SK-N-SH (cell line): ENCODE measurements around the gene UBXN1. TPM values are rescaled to one million over a fixed set of nuclear protein-coding genes. Genes with fewer than 3 reads are reported as not detected.

ENCODE experiments used
- CTCF ChIA-PET: fragments of 300-600, 350-600 bp; formaldehyde crosslinking; extraction: SDS; loops from one replicate; lab custom pipeline; 2021; lab: Yijun Ruan, JAX
- POLR2A ChIA-PET: fragments of 350-600 bp; sonication (Branson Sonifier 250); formaldehyde crosslinking; extraction: SDS; loops from one replicate; lab custom pipeline; 2020; ENCODE audit warnings: antibody characterized with exemption, inconsistent platforms; lab: Yijun Ruan, JAX
- DNase-seq: peaks from one replicate; pipeline ENCODE4 v3.0.0; 2012
- H2AFZ ChIP-seq: fragments of 200-600 bp; sonication (generic); 2 replicates; pipeline ENCODE4 v1.8.1; 2016; ENCODE audit warnings: antibody characterized with exemption, mild to moderate bottlenecking, low read depth
- H3F3A ChIP-seq: fragments of 200-600 bp; sonication (generic); replicated peaks from 2 replicates; pipeline ENCODE3; 2016; ENCODE audit warnings: antibody characterized with exemption, mild to moderate bottlenecking; ENCODE audit not compliant: insufficient read depth
- H3K27ac ChIP-seq, 2 experiments: fragments of 200-500 bp in 1 of 2; fragments of 200-600 bp in 1 of 2; sonication (Bioruptor generic) in 1 of 2; sonication (generic), shearing (Covaris generic) in 1 of 2; 2 replicates each; pipeline versions ENCODE4 v1.5.1 to v1.6.1; 2014 to 2016; ENCODE audit warnings: low read depth in 2 of 2, inconsistent platforms in 1 of 2, low read length in 1 of 2, mild to moderate bottlenecking in 1 of 2, mixed read lengths in 1 of 2
- H3K27me3 ChIP-seq: fragments of 200-600 bp; sonication (generic), shearing (Covaris generic); 2 replicates; pipeline ENCODE4 v1.6.1; 2016; ENCODE audit warnings: mixed run types; ENCODE audit not compliant: insufficient read depth
- H3K36me3 ChIP-seq, 2 experiments: fragments of 200-500 bp in 1 of 2; fragments of 200-600 bp in 1 of 2; sonication (Bioruptor generic) in 1 of 2; sonication (generic) in 1 of 2; replicated peaks in 1 of 2; 2 replicates each; pipeline versions ENCODE3 to v1.5.1; 2014 to 2016; ENCODE audit warnings: low read length in 1 of 2, mild to moderate bottlenecking in 1 of 2; ENCODE audit not compliant: insufficient read depth in 2 of 2, control insufficient read depth in 1 of 2
- H3K4me1 ChIP-seq, 2 experiments: fragments of 200-500 bp in 1 of 2; fragments of 200-600 bp in 1 of 2; sonication (Bioruptor generic) in 1 of 2; sonication (generic), shearing (Covaris generic) in 1 of 2; 2 replicates each; pipeline versions ENCODE4 v1.5.1 to v1.6.1; 2014 to 2016; ENCODE audit warnings: low read depth in 1 of 2, low read length in 1 of 2, mixed run types in 1 of 2; ENCODE audit not compliant: insufficient read depth in 2 of 2, control insufficient read depth in 1 of 2
- H3K4me2 ChIP-seq: fragments of 200-600 bp; sonication (generic), shearing (Covaris generic); 2 replicates; pipeline ENCODE4 v1.6.1; 2017; ENCODE audit warnings: mixed run types
- H3K4me3 ChIP-seq, 2 experiments: fragments of 200-500 bp in 1 of 2; fragments of 200-600 bp in 1 of 2; sonication (Bioruptor generic) in 1 of 2; sonication (generic), shearing (Covaris generic) in 1 of 2; 2 replicates each; pipeline versions ENCODE4 v1.5.1 to v1.8.1; 2014 to 2016; ENCODE audit warnings: low read depth in 2 of 2, inconsistent platforms in 1 of 2, low read length in 1 of 2, mild to moderate bottlenecking in 1 of 2, mixed read lengths in 1 of 2, moderate library complexity in 1 of 2
- H3K79me2 ChIP-seq: fragments of 200-600 bp; sonication (generic); 2 replicates; pipeline ENCODE4 v1.8.1; 2017; ENCODE audit warnings: mild to moderate bottlenecking; ENCODE audit not compliant: insufficient read depth
- H3K9ac ChIP-seq: fragments of 200-600 bp; sonication (generic); 2 replicates; pipeline ENCODE4 v1.6.1; 2017; ENCODE audit warnings: mixed run types
- H3K9me2 ChIP-seq: fragments of 200-600 bp; sonication (generic); 2 replicates; pipeline ENCODE4 v1.6.1; 2017; ENCODE audit warnings: mixed run types
- H3K9me3 ChIP-seq: fragments of 200-600 bp; sonication (generic); 2 replicates; pipeline ENCODE4 v1.6.1; 2017; ENCODE audit warnings: mixed run types, mild to moderate bottlenecking, moderate library complexity
- H4K20me1 ChIP-seq: fragments of 200-600 bp; sonication (generic); 2 replicates; pipeline ENCODE4 v1.6.1; 2017; ENCODE audit warnings: mild to moderate bottlenecking, mixed run types; ENCODE audit not compliant: insufficient read depth
- CHD2 ChIP-seq: fragments of 150-350 bp; IDR thresholded peaks from 2 replicates; pipeline ENCODE4 v1.6.1; 2018; ENCODE audit warnings: low read length; ENCODE audit not compliant: partially characterized antibody
- FOXJ3 ChIP-seq: sonication (generic); formaldehyde crosslinking; IDR thresholded peaks from 2 replicates; pipeline ENCODE4 v1.5.1; 2020; ENCODE audit warnings: mild to moderate bottlenecking, missing genetic modification reagents
- JUND ChIP-seq: IDR thresholded peaks from 2 replicates; pipeline ENCODE4 v1.4.0; 2012
- MEF2A ChIP-seq: IDR thresholded peaks from 2 replicates; pipeline ENCODE4 v1.4.0; 2012; ENCODE audit warnings: low read depth, borderline replicate concordance
- NFIC ChIP-seq: IDR thresholded peaks from 2 replicates; pipeline ENCODE4 v1.4.0; 2012; ENCODE audit warnings: borderline replicate concordance
- RAD21 ChIP-seq: IDR thresholded peaks from 2 replicates; pipeline ENCODE4 v1.6.1; 2012; ENCODE audit warnings: mild to moderate bottlenecking, low read length
- TCF12 ChIP-seq: IDR thresholded peaks from 2 replicates; pipeline ENCODE4 v1.4.0; 2012
- WGBS: methylation state at CpG from one replicate; pipeline ENCODE4 v1.1.6; 2017; ENCODE audit warnings: low lambda C conversion rate; 5-methylcytosine and 5-hydroxymethylcytosine counted together
- polyA plus RNA-seq, 3 experiments: library from polyadenylated mRNA; depleted of rRNA; stranded (reverse); fragments of >200 nt; gene quantifications; 2 replicates each; pipeline ENCODE4 v1.2.3, GENCODE V29; 2012
- TF ChIP-seq, protein P1 (sequence below): IDR thresholded peaks from 2 replicates; pipeline ENCODE4; 2012
- TF ChIP-seq, protein P2 (sequence below): fragments of 200-600 bp; sonication (generic); IDR thresholded peaks from 2 replicates; pipeline ENCODE4 v1.6.1; 2017; ENCODE audit warnings: antibody characterized with exemption, mild to moderate bottlenecking, moderate library complexity
- TF ChIP-seq, protein P3 (sequence below): IDR thresholded peaks from 2 replicates; pipeline ENCODE4 v1.4.0; 2012; ENCODE audit warnings: low read depth, borderline replicate concordance
- TF ChIP-seq, protein P4 (sequence below): IDR thresholded peaks from 2 replicates; pipeline ENCODE4 v1.4.0; 2012; ENCODE audit warnings: low read depth, borderline replicate concordance

Gene UBXN1
- polyA plus RNA-seq, 1 of the 3 experiments (the other 2 are of a cell fraction): 256 TPM

DNA sequence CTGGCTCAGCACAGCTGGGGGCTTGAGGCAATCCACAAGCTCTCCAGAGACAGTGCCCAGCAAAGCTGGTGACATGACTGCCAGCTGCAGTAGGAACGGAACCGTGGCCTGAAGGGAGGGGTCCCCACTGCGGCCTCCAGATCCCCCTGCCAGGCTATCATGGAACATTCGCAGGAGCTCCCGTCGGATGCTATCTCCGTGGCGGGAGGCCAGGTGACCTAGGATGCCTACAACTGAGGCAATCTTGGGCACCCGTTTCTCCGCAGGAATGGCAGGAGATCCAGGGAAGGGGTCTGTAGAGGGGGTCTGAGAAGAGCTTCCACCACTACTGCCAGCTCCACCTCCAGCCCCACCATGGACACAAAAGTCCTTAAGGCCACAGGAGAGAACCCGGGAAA is 29.9 kb downstream of the UBXN1 start:
- ChIA-PET CTCF (interaction anchor here (0.8 to 2.4 kb wide), 6 partner anchors 37 to 232 kb away, joined by 3 to 10 read pairs (median 4); partner anchors contain the start of genes SLC3A2 and TUT1), POLR2A (interaction anchor here (0.7 to 7.3 kb wide), 2 partner anchors 15 to 192 kb away, joined by 3 to 52 read pairs; partner anchors contain the start of genes C11orf98 and CSKMT)
- WGBS: 84% methylated on average over 2 of the region's 11 CpGs

More for the DNA sequence above, 29.9 kb downstream of the UBXN1 start:
- H4K20me1 ChIP-seq: 0 out of 2 replicates have a peak, but pooled peaks cover 5% of the 10 kb centered on the region
- no peak overlapping the region for H3K4me3 ChIP-seq
- H3K9me3 ChIP-seq: no peaks in the 10 kb centered on the region
- H3K9me2 ChIP-seq: no peaks in the 10 kb centered on the region
- DNase-seq: no peak
- no peak for TF ChIP-seq JUND
- TF ChIP-seq, protein P1, sequence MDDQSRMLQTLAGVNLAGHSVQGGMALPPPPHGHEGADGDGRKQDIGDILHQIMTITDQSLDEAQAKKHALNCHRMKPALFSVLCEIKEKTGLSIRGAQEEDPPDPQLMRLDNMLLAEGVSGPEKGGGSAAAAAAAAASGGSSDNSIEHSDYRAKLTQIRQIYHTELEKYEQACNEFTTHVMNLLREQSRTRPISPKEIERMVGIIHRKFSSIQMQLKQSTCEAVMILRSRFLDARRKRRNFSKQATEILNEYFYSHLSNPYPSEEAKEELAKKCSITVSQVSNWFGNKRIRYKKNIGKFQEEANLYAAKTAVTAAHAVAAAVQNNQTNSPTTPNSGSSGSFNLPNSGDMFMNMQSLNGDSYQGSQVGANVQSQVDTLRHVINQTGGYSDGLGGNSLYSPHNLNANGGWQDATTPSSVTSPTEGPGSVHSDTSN: no peak
- no peak for TF ChIP-seq FOXJ3 (CRISPR knock-in tag)
- TF ChIP-seq TCF12: no peak
- TF ChIP-seq, protein P2, sequence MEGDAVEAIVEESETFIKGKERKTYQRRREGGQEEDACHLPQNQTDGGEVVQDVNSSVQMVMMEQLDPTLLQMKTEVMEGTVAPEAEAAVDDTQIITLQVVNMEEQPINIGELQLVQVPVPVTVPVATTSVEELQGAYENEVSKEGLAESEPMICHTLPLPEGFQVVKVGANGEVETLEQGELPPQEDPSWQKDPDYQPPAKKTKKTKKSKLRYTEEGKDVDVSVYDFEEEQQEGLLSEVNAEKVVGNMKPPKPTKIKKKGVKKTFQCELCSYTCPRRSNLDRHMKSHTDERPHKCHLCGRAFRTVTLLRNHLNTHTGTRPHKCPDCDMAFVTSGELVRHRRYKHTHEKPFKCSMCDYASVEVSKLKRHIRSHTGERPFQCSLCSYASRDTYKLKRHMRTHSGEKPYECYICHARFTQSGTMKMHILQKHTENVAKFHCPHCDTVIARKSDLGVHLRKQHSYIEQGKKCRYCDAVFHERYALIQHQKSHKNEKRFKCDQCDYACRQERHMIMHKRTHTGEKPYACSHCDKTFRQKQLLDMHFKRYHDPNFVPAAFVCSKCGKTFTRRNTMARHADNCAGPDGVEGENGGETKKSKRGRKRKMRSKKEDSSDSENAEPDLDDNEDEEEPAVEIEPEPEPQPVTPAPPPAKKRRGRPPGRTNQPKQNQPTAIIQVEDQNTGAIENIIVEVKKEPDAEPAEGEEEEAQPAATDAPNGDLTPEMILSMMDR: no peak
- TF ChIP-seq, protein P3, sequence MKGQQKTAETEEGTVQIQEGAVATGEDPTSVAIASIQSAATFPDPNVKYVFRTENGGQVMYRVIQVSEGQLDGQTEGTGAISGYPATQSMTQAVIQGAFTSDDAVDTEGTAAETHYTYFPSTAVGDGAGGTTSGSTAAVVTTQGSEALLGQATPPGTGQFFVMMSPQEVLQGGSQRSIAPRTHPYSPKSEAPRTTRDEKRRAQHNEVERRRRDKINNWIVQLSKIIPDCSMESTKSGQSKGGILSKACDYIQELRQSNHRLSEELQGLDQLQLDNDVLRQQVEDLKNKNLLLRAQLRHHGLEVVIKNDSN: no peak
- TF ChIP-seq, protein P4, sequence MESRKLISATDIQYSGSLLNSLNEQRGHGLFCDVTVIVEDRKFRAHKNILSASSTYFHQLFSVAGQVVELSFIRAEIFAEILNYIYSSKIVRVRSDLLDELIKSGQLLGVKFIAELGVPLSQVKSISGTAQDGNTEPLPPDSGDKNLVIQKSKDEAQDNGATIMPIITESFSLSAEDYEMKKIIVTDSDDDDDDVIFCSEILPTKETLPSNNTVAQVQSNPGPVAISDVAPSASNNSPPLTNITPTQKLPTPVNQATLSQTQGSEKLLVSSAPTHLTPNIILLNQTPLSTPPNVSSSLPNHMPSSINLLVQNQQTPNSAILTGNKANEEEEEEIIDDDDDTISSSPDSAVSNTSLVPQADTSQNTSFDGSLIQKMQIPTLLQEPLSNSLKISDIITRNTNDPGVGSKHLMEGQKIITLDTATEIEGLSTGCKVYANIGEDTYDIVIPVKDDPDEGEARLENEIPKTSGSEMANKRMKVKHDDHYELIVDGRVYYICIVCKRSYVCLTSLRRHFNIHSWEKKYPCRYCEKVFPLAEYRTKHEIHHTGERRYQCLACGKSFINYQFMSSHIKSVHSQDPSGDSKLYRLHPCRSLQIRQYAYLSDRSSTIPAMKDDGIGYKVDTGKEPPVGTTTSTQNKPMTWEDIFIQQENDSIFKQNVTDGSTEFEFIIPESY: no peak
- TF ChIP-seq MEF2A: no peak
- TF ChIP-seq RAD21: no peak
- TF ChIP-seq NFIC: no peak
- TF ChIP-seq CHD2: no peak
- no peak overlapping the region for H3K27ac ChIP-seq
- H3K27me3 ChIP-seq: no peaks in the 10 kb centered on the region
- H3K79me2 ChIP-seq: peaks cover 55% of the 10 kb centered on the region
- H3K36me3 ChIP-seq: peaks cover 11 to 16% of the 10 kb centered on the region in 2 experiments
- peaks cover 7 to 13% of the 10 kb centered on the region in 2 experiments; a peak in 2 of 4 replicates for H3K4me1 ChIP-seq
- H3K9ac ChIP-seq: no peak overlapping the region
- H3K4me2 ChIP-seq: no peak overlapping the region
- no peak overlapping the region for H2AFZ ChIP-seq
- peaks cover 5% of the 10 kb centered on the region for H3F3A ChIP-seq
